H9 (cell line): ENCODE results near the gene OR8H1. TPM values are rescaled to one million over a fixed set of nuclear protein-coding genes. Genes with fewer than 3 reads are reported as not detected.

Experiments
- DNase-seq: peaks from one replicate; pipeline ENCODE4 v3.0.0-alpha.2; 2017
- H2AFZ ChIP-seq: one replicate; pipeline ENCODE4 v1.6.1; 2013; ENCODE audit warnings: mild to moderate bottlenecking, low read length, control low read depth, moderate library complexity
- H2AK5ac ChIP-seq: 2 replicates; pipeline ENCODE4 v1.6.1; 2013; ENCODE audit warnings: low read length, control low read depth, mixed read lengths; ENCODE audit not compliant: insufficient read length
- H2BK120ac ChIP-seq: one replicate; pipeline ENCODE4 v1.6.1; 2013; ENCODE audit warnings: low read depth, mild to moderate bottlenecking, low read length, control low read depth, inconsistent platforms; ENCODE audit not compliant: poor library complexity, severe bottlenecking
- H2BK12ac ChIP-seq: 2 replicates; pipeline ENCODE4 v1.6.1; 2013; ENCODE audit warnings: low read length, control low read depth, mixed read lengths, low read depth; ENCODE audit not compliant: insufficient read length
- H2BK15ac ChIP-seq: 2 replicates; pipeline ENCODE4 v1.6.1; 2013; ENCODE audit warnings: low read depth, low read length, control low read depth
- H2BK20ac ChIP-seq: one replicate; pipeline ENCODE4 v1.6.1; 2013; ENCODE audit warnings: low read depth, mild to moderate bottlenecking, low read length, control low read depth, inconsistent platforms; ENCODE audit not compliant: poor library complexity, severe bottlenecking
- H2BK5ac ChIP-seq: 2 replicates; pipeline ENCODE4 v1.6.1; 2013; ENCODE audit warnings: low read length, control low read depth, mixed read lengths; ENCODE audit not compliant: insufficient read length
- H3K14ac ChIP-seq: 2 replicates; pipeline ENCODE4 v1.6.1; 2013; ENCODE audit warnings: low read length, control low read depth; ENCODE audit not compliant: insufficient read depth
- H3K18ac ChIP-seq: 2 replicates; pipeline ENCODE4 v1.6.1; 2013; ENCODE audit warnings: low read depth, mild to moderate bottlenecking, mixed read lengths, low read length, control low read depth; ENCODE audit not compliant: insufficient read length
- H3K23ac ChIP-seq: 2 replicates; pipeline ENCODE4 v1.6.1; 2013; ENCODE audit warnings: low read length, control low read depth, mixed read lengths, low read depth; ENCODE audit not compliant: insufficient read length
- H3K23me2 ChIP-seq: 2 replicates; pipeline ENCODE4 v1.6.1; 2013; ENCODE audit warnings: low read depth, mild to moderate bottlenecking, mixed read lengths, low read length, control low read depth; ENCODE audit not compliant: insufficient read length, poor library complexity, severe bottlenecking
- H3K27ac ChIP-seq: 2 replicates; pipeline ENCODE4 v1.5.1; 2013; ENCODE audit warnings: low read length, control low read depth, mixed read lengths, low read depth; ENCODE audit not compliant: insufficient read length
- H3K27me3 ChIP-seq: 2 replicates; pipeline ENCODE4 v1.6.1; 2013; ENCODE audit warnings: low read length, control low read depth, inconsistent platforms; ENCODE audit not compliant: insufficient read depth
- H3K4ac ChIP-seq: 2 replicates; pipeline ENCODE4 v1.6.1; 2013; ENCODE audit warnings: low read depth, mild to moderate bottlenecking, control low read depth, inconsistent platforms, low read length, moderate library complexity
- H3K4me1 ChIP-seq: 2 replicates; pipeline ENCODE4 v1.6.1; 2013; ENCODE audit warnings: low read length, control low read depth, inconsistent platforms; ENCODE audit not compliant: insufficient read depth
- H3K4me2 ChIP-seq: 2 replicates; pipeline ENCODE4 v1.6.1; 2013; ENCODE audit warnings: low read length, control low read depth, mixed read lengths; ENCODE audit not compliant: insufficient read length, insufficient read depth
- H3K56ac ChIP-seq: 2 replicates; pipeline ENCODE4 v1.6.1; 2013; ENCODE audit warnings: low read depth, mild to moderate bottlenecking, mixed read lengths, low read length, control low read depth; ENCODE audit not compliant: insufficient read length
- H3K79me1 ChIP-seq: 2 replicates; pipeline ENCODE4 v1.6.1; 2013; ENCODE audit warnings: low read depth, mild to moderate bottlenecking, moderate library complexity, low read length, control low read depth, inconsistent platforms; ENCODE audit not compliant: insufficient read depth, poor library complexity, severe bottlenecking
- H3K79me2 ChIP-seq: 2 replicates; pipeline ENCODE4 v1.6.1; 2013; ENCODE audit warnings: low read length, control low read depth, inconsistent platforms; ENCODE audit not compliant: insufficient read depth
- H3K9ac ChIP-seq: 2 replicates; pipeline ENCODE4 v1.6.1; 2013; ENCODE audit warnings: low read length, control low read depth, mixed read lengths; ENCODE audit not compliant: insufficient read length; ENCODE audit errors: extremely low read depth
- H3K9me3 ChIP-seq: one replicate; pipeline ENCODE4 v1.6.1; 2013; ENCODE audit warnings: low read depth, low read length, inconsistent platforms; ENCODE audit not compliant: control insufficient read depth
- H3T11ph ChIP-seq: one replicate; pipeline ENCODE4 v1.6.1; 2013; ENCODE audit warnings: mild to moderate bottlenecking, low read length, control low read depth, inconsistent platforms
- H4K20me1 ChIP-seq: one replicate; pipeline ENCODE4 v1.6.1; 2013; ENCODE audit not compliant: control insufficient read depth, insufficient read length, insufficient read depth
- H4K5ac ChIP-seq: 2 replicates; pipeline ENCODE4 v1.6.1; 2013; ENCODE audit warnings: low read depth, mild to moderate bottlenecking, mixed read lengths, low read length, control low read depth; ENCODE audit not compliant: insufficient read length
- H4K8ac ChIP-seq: replicated peaks from 2 replicates; pipeline ENCODE4 v1.6.1; 2013; ENCODE audit warnings: low read length, control low read depth, mixed read lengths, low read depth; ENCODE audit not compliant: insufficient read length
- H4K91ac ChIP-seq: 2 replicates; pipeline ENCODE4 v1.6.1; 2013; ENCODE audit warnings: low read depth, mild to moderate bottlenecking, moderate library complexity, mixed read lengths, low read length, control low read depth; ENCODE audit not compliant: insufficient read length
- H3K27ac Mint-ChIP-seq, 3 experiments: 2 replicates in 2 of 3; 3 replicates in 1 of 3; pipeline ENCODE4 v1.8.0; 2020 to 2021; ENCODE audit warnings: mixed read lengths in 3 of 3, mild to moderate bottlenecking in 1 of 3, moderate library complexity in 1 of 3
- H3K27me3 Mint-ChIP-seq: 2 replicates; pipeline ENCODE4 v1.8.0; 2021; ENCODE audit warnings: low read depth, mild to moderate bottlenecking, moderate library complexity, mixed read lengths
- H3K36me3 Mint-ChIP-seq, 3 experiments: 2 replicates in 2 of 3; 3 replicates in 1 of 3; pipeline ENCODE4 v1.8.0; 2020 to 2021; ENCODE audit warnings: low read depth in 3 of 3, mixed read lengths in 3 of 3; ENCODE audit not compliant: insufficient read depth in 1 of 3
- H3K4me1 Mint-ChIP-seq, 2 experiments: 2 replicates each; pipeline ENCODE4 v1.8.0; 2020; ENCODE audit warnings: mixed read lengths in 2 of 2
- H3K4me3 Mint-ChIP-seq, 2 experiments: 2 replicates in 1 of 2; 3 replicates in 1 of 2; pipeline ENCODE4 v1.8.0; 2020 to 2021; ENCODE audit warnings: mild to moderate bottlenecking in 2 of 2, mixed read lengths in 2 of 2, moderate library complexity in 1 of 2
- H3K9me3 Mint-ChIP-seq, 2 experiments: 2 replicates in 1 of 2; 3 replicates in 1 of 2; pipeline ENCODE4 v1.8.0; 2020; ENCODE audit warnings: mild to moderate bottlenecking in 2 of 2, mixed read lengths in 2 of 2, moderate library complexity in 1 of 2
- WGBS: extraction: QIAGEN DNeasy Blood & Tissue Kit; methylation state at CpG from one replicate; pipeline ENCODE4 v1.1.7; 2013; ENCODE audit warnings: missing lambda C conversion rate, low lambda C conversion rate, mixed read lengths; ENCODE audit not compliant: insufficient read length; ENCODE audit errors: extremely low coverage; 5-methylcytosine and 5-hydroxymethylcytosine counted together
- total RNA-seq: library from RNA; stranded (reverse); gene quantifications from 2 replicates; pipeline ENCODE4 v1.2.1, GENCODE V29; 2021
- TF ChIP-seq, protein P1 (sequence below): fragments of 200-600 bp; sonication (generic); conservative IDR thresholded peaks from 3 replicates; pipeline ENCODE4 v1.8.0; 2021; ENCODE audit warnings: antibody characterized with exemption, mild to moderate bottlenecking

OR8H1 gene
- total RNA-seq, 1 experiment from 2014 or later, result not detected

DNA sequence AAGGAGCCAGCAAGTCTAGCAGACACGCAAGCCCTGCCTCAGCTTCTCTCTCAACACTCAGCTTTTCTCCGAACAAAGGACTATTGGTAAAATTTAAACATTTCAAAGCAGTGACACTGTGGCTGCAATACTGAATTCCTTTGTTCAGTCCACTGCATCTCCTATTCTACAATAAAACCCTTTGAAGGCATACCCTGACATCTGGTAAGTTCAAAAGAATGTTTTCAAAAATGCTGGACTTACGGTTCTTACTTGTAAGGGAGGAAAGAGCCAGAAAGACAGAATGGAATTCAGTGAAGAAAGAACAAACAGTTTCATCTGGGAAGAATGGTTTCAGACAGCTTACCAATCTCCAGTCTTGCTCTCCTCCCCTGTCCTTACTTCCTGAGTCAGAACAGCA lies 41.1 kb upstream of the OR8H1 start:
- H3K79me2 ChIP-seq, result no peaks in the 10 kb centered on the region
- no peak overlapping the region for H2BK20ac ChIP-seq
- H4K91ac ChIP-seq, result no peak overlapping the region
- Mint-ChIP-seq H3K9me3 (peaks cover 14 to 17% of the 10 kb centered on the region in 2 experiments), H3K4me1 (peaks cover 11 to 14% of the 10 kb centered on the region in 2 experiments), H3K27me3 (no peaks in the 10 kb centered on the region), H3K27ac (no peak overlapping the region), H3K36me3 (peaks cover 0 to 19% (median 3%) of the 10 kb centered on the region in 3 experiments; a peak in 4 of 7 replicates), H3K4me3 (no peak overlapping the region)
- no peaks in the 10 kb centered on the region for H3K9me3 ChIP-seq
- DNase-seq, result no peak
- no peak overlapping the region for H4K5ac ChIP-seq
- H3K56ac ChIP-seq, result no peak overlapping the region
- no peak overlapping the region for H2BK120ac ChIP-seq
- H2BK5ac ChIP-seq, result no peak overlapping the region
- H3K14ac ChIP-seq, result no peak overlapping the region
- H3K4ac ChIP-seq, result no peak overlapping the region
- H3K18ac ChIP-seq, result no peak overlapping the region
- no CpG with 5 or more reads among the region's 3 CpGs for WGBS
- H2AFZ ChIP-seq, result no peak overlapping the region
- H2BK15ac ChIP-seq, result no peak overlapping the region
- H2AK5ac ChIP-seq, result no peak overlapping the region
- H3K79me1 ChIP-seq, result no peaks in the 10 kb centered on the region
- TF ChIP-seq, protein P1, sequence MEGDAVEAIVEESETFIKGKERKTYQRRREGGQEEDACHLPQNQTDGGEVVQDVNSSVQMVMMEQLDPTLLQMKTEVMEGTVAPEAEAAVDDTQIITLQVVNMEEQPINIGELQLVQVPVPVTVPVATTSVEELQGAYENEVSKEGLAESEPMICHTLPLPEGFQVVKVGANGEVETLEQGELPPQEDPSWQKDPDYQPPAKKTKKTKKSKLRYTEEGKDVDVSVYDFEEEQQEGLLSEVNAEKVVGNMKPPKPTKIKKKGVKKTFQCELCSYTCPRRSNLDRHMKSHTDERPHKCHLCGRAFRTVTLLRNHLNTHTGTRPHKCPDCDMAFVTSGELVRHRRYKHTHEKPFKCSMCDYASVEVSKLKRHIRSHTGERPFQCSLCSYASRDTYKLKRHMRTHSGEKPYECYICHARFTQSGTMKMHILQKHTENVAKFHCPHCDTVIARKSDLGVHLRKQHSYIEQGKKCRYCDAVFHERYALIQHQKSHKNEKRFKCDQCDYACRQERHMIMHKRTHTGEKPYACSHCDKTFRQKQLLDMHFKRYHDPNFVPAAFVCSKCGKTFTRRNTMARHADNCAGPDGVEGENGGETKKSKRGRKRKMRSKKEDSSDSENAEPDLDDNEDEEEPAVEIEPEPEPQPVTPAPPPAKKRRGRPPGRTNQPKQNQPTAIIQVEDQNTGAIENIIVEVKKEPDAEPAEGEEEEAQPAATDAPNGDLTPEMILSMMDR, result no peak
- H3K23me2 ChIP-seq, result no peaks in the 10 kb centered on the region
- peaks cover 2% of the 10 kb centered on the region; the same call in 1 of the 2 replicates for H3K4me1 ChIP-seq
- H4K8ac ChIP-seq, result no peak overlapping the region
- no peak overlapping the region for H3K23ac ChIP-seq
- no peaks in the 10 kb centered on the region for H4K20me1 ChIP-seq
- no peak overlapping the region for H3K9ac ChIP-seq
- no peaks in the 10 kb centered on the region for H3K27me3 ChIP-seq
- H3K27ac ChIP-seq, result no peak overlapping the region
- no peak overlapping the region for H2BK12ac ChIP-seq
- no peak overlapping the region for H3K4me2 ChIP-seq
- H3T11ph ChIP-seq, result no peak overlapping the region
